PC-9 (cell line): ENCODE data around the gene KLF2. TPM values are rescaled to one million over a fixed set of nuclear protein-coding genes. Genes with fewer than 3 reads are reported as not detected.

Experiments used
- BruUV-seq: library from RNA; stranded (reverse); fragments of 400-500 nt; replicated peaks from 2 replicates; lab custom pipeline; 2021; lab: Mats Ljungman, UMichigan
- CTCF ChIA-PET: fragments of 300-600 bp; sonication (Branson Sonifier 250); formaldehyde crosslinking; loops from one replicate; lab custom pipeline; 2022; ENCODE audit warnings: antibody characterized with exemption; lab: Charles Lee
- POLR2A ChIA-PET: fragments of 300-600 bp; sonication (Branson Sonifier 250); formaldehyde crosslinking; loops from one replicate; lab custom pipeline; 2022; ENCODE audit warnings: antibody characterized with exemption; ENCODE audit not compliant: unreplicated experiment; lab: Charles Lee
- DNase-seq, 2 experiments: peaks; one replicate each; pipeline versions ENCODE4 v3.0.0 to v3.0.0-alpha.2; 2015 to 2022; ENCODE audit warnings: mixed read lengths in 1 of 2
- H2AFZ ChIP-seq: fragments of 200-600 bp; sonication (generic); 2 replicates; pipeline ENCODE4 v1.8.1; 2017; ENCODE audit warnings: antibody characterized with exemption
- H3F3A ChIP-seq: fragments of 200-600 bp; sonication (generic); 2 replicates; pipeline ENCODE4 v1.8.1; 2017; ENCODE audit warnings: antibody characterized with exemption, mild to moderate bottlenecking, low read depth; ENCODE audit not compliant: insufficient read depth
- H3K27ac ChIP-seq: fragments of 200-600 bp; sonication (generic); 2 replicates; pipeline ENCODE4 v1.6.1; 2016; ENCODE audit warnings: mixed run types
- H3K27me3 ChIP-seq: fragments of 200-600 bp; sonication (generic); 2 replicates; pipeline ENCODE4 v1.6.1; 2016; ENCODE audit warnings: low read depth, mixed run types; ENCODE audit not compliant: insufficient read depth
- H3K36me3 ChIP-seq: fragments of 200-600 bp; sonication (generic); 2 replicates; pipeline ENCODE4 v1.6.1; 2016; ENCODE audit warnings: low read depth, mixed run types
- H3K4me1 ChIP-seq: fragments of 200-600 bp; sonication (generic); replicated peaks from 2 replicates; pipeline ENCODE4 v1.6.1; 2016; ENCODE audit warnings: mixed run types; ENCODE audit not compliant: insufficient read depth
- H3K4me2 ChIP-seq: fragments of 200-600 bp; sonication (generic); 2 replicates; pipeline ENCODE4 v1.6.1; 2017; ENCODE audit warnings: mixed run types
- H3K4me3 ChIP-seq: fragments of 200-600 bp; sonication (generic); 2 replicates; pipeline ENCODE4 v1.6.1; 2016; ENCODE audit warnings: mixed run types
- H3K79me2 ChIP-seq: fragments of 200-600 bp; sonication (generic); 2 replicates; pipeline ENCODE4 v1.6.1; 2017; ENCODE audit warnings: low read depth, mixed run types
- H3K9me2 ChIP-seq: fragments of 200-600 bp; sonication (generic); 2 replicates; pipeline ENCODE4 v1.8.1; 2017; ENCODE audit warnings: mild to moderate bottlenecking; ENCODE audit not compliant: insufficient read depth
- H3K9me3 ChIP-seq: fragments of 200-600 bp; sonication (generic); 2 replicates; pipeline ENCODE4 v1.8.1; 2016; ENCODE audit warnings: low read depth; ENCODE audit not compliant: insufficient read depth
- H4K20me1 ChIP-seq: fragments of 200-600 bp; sonication (generic); 2 replicates; pipeline ENCODE4 v1.8.1; 2017; ENCODE audit not compliant: insufficient read depth
- CTCF ChIP-seq: fragments of 200-600 bp; sonication (generic); conservative IDR thresholded peaks from 2 replicates; pipeline ENCODE4 v1.6.1; 2017; ENCODE audit warnings: mixed run types, antibody characterized with exemption, mild to moderate bottlenecking, moderate library complexity
- EZH2 ChIP-seq: fragments of 200-600 bp; sonication (generic); IDR thresholded peaks from 2 replicates; pipeline ENCODE4 v1.8.0; 2017; ENCODE audit warnings: antibody characterized with exemption, low read depth
- intact Hi-C: fragments of 100-400 bp; cut with micrococcal nuclease; formaldehyde crosslinking; loops from one replicate; pipeline ENCODE4 v1.10.0; 2022; ENCODE audit not compliant: unreplicated experiment
- total RNA-seq: library from RNA; stranded (reverse); gene quantifications from 2 replicates; pipeline ENCODE4 v1.2.3, GENCODE V29; 2021

The KLF2 gene
- total RNA-seq, 1 experiment from 2014 or later: 1.6 TPM

GRCh38 chr19:16306728-16307402, 17.8 kb upstream of the KLF2 start:
- peaks cover 9% of the 10 kb centered on the region for H3K4me1 ChIP-seq
- CTCF ChIA-PET: no interaction called here
- POLR2A ChIA-PET: interaction anchor here (0.5 kb wide), 1 partner anchor 362 kb away, joined by 10 read pairs; no protein-coding TSS in a partner anchor
- no peaks in the 10 kb centered on the region for H3K9me3 ChIP-seq
- TF ChIP-seq EZH2 (no peak), CTCF (no peak)
- no peaks in the 10 kb centered on the region for H3K36me3 ChIP-seq
- H3K9me2 ChIP-seq: no peaks in the 10 kb centered on the region
- intact Hi-C loops: no loop called here
- BruUV-seq: no TSS peak
- no peak overlapping the region for H3K27ac ChIP-seq
- no peak overlapping the region for H2AFZ ChIP-seq
- H3K27me3 ChIP-seq: no peaks in the 10 kb centered on the region
- no peak overlapping the region for H3K4me3 ChIP-seq
- H3K4me2 ChIP-seq: no peak overlapping the region
- peaks cover 29% of the 10 kb centered on the region; the same call in 1 of the 2 replicates for H3F3A ChIP-seq
- H4K20me1 ChIP-seq: no peaks in the 10 kb centered on the region
- no peaks in the 10 kb centered on the region for H3K79me2 ChIP-seq
- DNase-seq: no peak

- intact Hi-C loops: no loop called here
- Histone ChIP-seq H2AFZ (no peak overlapping the region), H3K27ac (no peak overlapping the region), H3K4me2 (no peak overlapping the region), H3K27me3 (no peaks in the 10 kb centered on the region), H3K9me2 (no peaks in the 10 kb centered on the region), H3F3A (peaks cover 20% of the 10 kb centered on the region; the same call in 1 of the 2 replicates), H4K20me1 (no peaks in the 10 kb centered on the region), H3K79me2 (no peaks in the 10 kb centered on the region), H3K9me3 (no peaks in the 10 kb centered on the region), H3K4me1 (no peaks in the 10 kb centered on the region), H3K36me3 (no peaks in the 10 kb centered on the region), H3K4me3 (no peak overlapping the region)
- CTCF ChIA-PET: no interaction called here
- no peak for DNase-seq
- POLR2A ChIA-PET: no interaction called here
- no peak for TF ChIP-seq EZH2
- TF ChIP-seq CTCF: no peak
- BruUV-seq: no TSS peak
Observed at GRCh38 chr19:16308081-16308480, 16.5 kb upstream of the KLF2 start.

- intact Hi-C loops: no loop called here
- Histone ChIP-seq H3K9me2 (no peaks in the 10 kb centered on the region), H3K36me3 (no peaks in the 10 kb centered on the region), H3K79me2 (no peaks in the 10 kb centered on the region), H3K4me1 (no peaks in the 10 kb centered on the region), H3K27me3 (no peaks in the 10 kb centered on the region), H4K20me1 (no peaks in the 10 kb centered on the region), H3K4me2 (no peak overlapping the region), H3K9me3 (no peaks in the 10 kb centered on the region), H3K4me3 (no peak overlapping the region), H2AFZ (no peak overlapping the region), H3K27ac (no peak overlapping the region), H3F3A (peaks cover 13% of the 10 kb centered on the region; the same call in 1 of the 2 replicates)
- no peak for DNase-seq
- BruUV-seq: no TSS peak
- POLR2A ChIA-PET: no interaction called here
- CTCF ChIA-PET: no interaction called here
- TF ChIP-seq EZH2 (no peak), CTCF (no peak)
Observed at GRCh38 chr19:16309643-16310042, 15.0 kb upstream of the KLF2 start.
